GM03348 (cell line): Measurements from ENCODE around the gene MACF1.

Experiments used
- DNase-seq: peaks from one replicate; pipeline ENCODE4 v3.0.0; 2012; ENCODE audit warnings: low spot score

The MACF1 gene

DNA sequence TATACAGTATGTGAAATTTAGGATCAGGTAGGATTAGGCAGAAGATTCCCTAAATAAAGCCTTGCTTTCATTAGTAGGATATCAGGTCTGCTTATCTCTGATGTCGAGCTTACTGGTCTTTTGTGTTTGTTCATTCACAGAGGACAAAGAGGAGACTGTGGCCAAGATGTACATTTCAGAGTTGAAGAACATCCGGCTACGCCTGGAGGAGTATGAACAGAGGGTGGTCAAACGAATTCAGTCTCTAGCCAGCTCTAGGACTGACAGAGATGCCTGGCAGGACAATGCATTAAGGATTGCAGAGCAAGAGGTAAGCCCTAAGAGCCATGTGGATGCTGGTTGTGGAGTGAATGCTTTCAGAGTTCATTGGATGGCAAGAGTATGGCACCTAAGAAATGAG is 106.2 kb downstream of the MACF1 start:
- no peak for DNase-seq

- no peak for DNase-seq
Measured at GRCh38 chr1:39317111-39317510, 112.6 kb downstream of the MACF1 start.

- DNase-seq, result no peak
Measured at GRCh38 chr1:39317910-39318633, 113.6 kb downstream of the MACF1 start.

DNA sequence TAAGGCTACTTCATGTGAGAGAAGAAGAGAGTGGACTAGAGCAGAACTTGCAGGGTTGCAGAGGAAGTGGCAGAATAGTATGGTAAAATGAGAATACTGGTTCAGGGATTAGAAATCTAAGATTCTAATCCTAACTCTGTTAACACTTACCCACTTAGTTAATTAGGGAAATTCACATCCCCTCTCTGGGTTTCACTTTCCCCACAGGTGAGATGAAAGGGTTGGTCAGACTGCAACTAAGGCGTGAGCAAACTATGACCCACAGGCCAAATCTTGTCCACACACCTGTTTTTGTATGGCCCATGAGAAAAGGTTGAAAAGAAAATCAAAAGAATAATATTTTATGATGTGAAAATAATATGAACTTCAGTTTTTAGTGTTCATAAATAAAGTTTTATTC is 117.5 kb downstream of the MACF1 start:
- DNase-seq, result no peak

- DNase-seq, result no peak
Measured at GRCh38 chr1:39322431-39322830, 117.9 kb downstream of the MACF1 start.

DNA sequence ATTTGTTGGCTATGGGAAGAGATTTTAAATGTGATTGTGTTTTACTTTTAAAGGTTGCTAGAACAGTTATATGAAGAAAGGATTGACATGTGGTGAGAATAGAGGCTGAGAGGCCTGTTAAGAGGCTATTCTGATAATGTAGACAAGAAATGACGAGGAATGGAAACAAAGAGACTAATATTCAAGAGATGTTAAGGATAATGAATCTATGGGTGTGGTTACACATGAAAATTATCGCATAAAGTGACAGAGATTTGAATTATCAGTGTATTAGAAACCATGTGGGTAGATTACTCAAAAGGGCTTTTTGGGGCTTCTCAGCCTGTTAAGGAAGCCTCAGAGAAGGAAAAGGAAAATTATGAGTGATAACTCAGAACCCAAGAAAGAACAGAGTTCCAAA is 120.4 kb downstream of the MACF1 start:
- DNase-seq, result no peak

DNA sequence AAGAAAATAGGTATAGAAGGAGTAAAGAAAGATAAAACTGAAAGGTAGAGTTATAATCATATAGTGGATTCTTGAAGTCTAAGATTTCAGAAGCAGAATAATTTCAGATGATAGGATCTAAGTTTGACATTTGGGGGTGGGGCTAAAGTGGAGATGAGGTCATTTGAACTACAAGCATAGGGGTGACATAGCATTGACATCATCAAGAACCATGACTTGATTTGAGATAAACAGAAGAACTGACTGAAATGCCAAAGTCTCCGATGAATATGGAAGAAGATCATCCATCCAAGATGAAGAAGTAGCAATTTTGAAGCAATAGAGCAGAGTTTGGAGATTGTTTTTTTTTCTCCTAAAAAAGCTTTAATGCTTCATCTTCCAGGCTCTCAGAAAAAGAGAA is 122.3 kb downstream of the MACF1 start:
- no peak for DNase-seq

DNA sequence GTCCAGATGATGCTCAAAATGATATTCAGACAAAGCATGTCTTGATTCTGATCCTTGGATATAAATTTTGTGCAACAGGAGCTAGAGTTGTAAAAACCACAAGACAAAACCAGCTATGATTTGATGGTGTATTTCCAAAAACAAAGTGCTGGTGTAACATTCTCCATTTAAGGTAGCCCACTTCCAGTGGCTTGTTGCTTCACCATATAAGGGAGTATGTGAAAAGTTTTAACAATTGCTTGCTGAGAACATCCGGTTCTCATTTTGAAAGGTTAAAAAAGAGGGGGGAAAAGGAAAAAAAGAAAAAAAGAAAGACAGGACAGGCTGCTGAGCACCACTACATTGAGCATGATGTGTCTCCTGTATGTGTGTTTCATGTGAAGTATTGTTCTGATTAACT is 123.6 kb downstream of the MACF1 start:
- DNase-seq, result no peak

GRCh38 chr1:39328586-39329121 is 124.2 kb downstream of the MACF1 start:
- DNase-seq, result no peak

DNA sequence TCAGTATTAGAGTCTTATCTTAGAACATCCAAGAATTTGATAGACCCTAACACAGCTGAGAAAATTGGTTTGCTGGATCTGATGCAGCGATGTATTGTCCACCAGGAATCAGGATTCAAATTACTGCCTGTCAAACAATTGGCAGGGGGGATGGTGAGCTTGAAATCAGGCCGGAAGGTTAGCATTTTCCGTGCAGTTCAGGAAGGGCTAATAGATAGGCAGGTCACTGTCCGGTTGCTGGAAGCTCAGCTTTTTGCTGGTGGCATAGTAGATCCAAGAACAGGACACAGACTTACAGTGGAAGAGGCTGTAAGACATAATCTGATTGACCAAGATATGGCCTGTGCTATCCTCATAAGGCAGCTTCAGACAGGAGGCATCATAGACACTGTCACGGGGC is 127.2 kb downstream of the MACF1 start:
- no peak for DNase-seq

DNA sequence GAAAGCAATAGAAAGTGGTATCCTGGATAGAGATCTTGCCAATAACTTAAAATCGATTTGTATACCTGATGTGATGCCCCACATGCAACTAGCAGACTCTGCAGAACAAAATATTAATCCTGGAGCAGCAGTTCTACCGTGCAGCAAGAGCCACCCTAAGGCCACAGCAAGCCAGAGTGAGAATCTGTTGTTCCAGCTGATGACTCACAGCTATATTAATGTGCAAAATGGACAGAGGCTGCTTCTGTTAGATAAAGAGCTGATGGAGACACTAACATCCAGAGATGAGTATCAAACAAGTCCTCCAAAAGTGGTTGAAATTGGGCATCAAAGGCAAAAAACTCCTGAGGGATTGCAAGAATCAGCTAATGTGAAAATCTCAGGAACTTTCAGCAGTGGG is 127.8 kb downstream of the MACF1 start:
- peak; percentile 9 for DNase-seq

- no peak for DNase-seq
Measured at GRCh38 chr1:39332828-39333227, 128.3 kb downstream of the MACF1 start.

DNA sequence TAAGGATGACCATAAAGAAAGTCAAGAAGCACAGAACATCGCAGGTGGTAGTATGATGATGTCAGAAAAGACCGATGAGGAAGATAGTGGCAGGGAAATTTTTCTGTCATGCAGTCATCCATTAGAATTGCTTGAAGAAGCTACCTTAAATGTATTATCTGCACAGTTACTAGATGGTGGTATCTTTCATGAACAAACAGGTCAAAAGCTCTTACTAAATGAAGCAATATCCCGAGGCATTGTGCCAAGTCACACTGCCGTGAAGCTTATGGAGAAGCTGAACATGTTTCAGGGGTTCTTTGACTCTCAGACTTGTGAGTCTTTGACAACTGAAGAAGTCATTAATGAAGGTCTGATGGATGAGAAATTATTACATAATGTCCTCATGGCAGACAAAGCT is 128.8 kb downstream of the MACF1 start:
- no peak for DNase-seq

- DNase-seq, result no peak
Measured at GRCh38 chr1:39335216-39335615, 130.7 kb downstream of the MACF1 start.

DNA sequence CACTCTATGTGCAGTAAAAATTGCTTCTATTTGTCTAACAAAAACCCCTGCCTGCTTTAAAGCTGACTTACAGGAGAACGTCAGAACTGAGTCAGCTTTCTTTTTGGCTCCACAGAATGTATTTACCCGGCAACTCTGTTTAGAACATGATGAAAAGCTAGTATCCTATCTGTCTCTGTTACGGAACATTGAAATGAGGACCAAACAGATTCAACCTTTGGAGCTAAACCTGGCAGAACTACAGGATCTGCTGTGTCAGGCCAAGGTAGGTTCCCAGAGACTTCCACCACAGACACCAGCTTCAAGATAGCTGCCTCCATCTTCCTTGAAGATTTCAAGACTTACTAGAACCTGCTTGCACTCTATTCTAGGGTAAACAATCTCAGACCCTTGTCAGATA is 132.6 kb downstream of the MACF1 start:
- DNase-seq, result no peak

DNA sequence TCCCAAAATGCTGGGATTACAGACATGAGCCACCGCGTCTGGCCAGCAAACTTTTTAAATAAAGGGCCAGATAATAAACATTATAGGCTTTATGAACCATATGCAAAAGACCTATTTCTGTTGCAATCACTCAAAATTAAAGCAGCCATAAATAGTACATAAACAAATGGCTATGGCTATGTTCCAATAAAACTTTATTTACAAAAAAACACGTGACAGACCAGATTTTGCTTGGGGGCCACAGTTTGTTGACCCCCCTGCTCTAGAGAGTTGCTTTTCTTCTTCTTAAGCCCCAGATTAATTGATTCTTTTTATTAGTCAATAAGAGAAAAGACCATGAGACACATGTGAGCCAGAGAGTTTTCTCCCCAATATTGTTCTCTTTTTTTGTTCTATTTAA is 138.3 kb downstream of the MACF1 start:
- DNase-seq, result no peak

- no peak for DNase-seq
Measured at GRCh38 chr1:39344394-39345154, 140.1 kb downstream of the MACF1 start.

GRCh38 chr1:39346872-39347271 is 142.4 kb downstream of the MACF1 start:
- DNase-seq, result no peak

- DNase-seq, result no peak
Measured at GRCh38 chr1:39348278-39348677, 143.8 kb downstream of the MACF1 start.

DNA sequence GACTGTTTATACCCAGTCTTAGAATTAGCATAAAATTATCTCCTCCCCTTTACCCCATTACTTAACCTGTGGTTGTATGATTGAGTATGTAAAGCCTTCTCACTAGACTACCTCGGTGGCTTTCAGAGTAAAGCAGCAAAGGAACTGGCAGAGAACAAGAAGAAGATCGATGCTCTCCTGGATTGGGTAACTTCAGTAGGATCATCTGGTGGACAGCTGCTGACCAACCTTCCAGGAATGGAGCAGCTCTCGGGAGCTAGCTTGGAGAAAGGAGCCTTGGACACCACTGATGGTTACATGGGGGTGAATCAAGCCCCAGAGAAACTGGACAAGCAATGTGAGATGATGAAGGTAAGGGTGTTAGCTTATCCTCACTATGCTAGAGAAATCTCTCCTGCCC is 148.4 kb downstream of the MACF1 start:
- peak; percentile 64 for DNase-seq

DNA sequence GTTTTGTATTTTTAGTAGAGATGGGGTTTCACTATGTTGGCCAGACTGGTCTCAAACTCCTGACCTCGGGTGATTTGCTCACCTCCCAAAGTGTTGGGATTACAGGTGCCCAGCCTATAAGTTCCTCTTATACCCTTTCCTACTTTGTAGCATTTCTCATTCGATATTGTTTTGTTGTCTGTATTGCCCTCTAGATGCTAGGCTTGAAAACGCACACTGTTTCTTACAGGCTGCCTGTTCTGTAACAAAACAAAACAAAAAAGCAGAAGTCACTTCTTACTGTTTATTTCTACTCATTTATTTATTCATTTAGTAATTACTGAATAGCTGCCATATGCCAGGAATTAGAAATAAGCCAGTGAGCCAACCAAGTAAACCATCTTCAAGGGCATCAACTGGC is 150.1 kb downstream of the MACF1 start:
- DNase-seq, result no peak

DNA sequence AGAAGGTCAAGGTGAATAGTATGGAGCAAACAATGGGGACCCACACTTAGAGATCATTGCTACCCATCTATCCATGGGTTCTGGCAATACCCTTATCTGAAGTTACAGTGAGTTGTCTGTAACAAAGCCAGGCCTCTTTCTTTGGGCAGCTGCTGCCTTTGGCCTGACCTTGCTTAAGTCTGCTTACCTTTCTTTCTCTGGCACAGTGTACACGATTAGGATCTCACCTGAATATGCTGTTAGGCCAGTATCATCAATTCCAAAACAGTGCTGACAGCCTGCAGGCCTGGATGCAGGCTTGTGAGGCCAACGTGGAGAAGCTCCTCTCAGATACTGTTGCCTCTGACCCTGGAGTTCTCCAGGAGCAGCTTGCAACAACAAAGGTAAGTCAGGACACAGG is 154.0 kb downstream of the MACF1 start:
- no peak for DNase-seq

- DNase-seq, result no peak
Measured at GRCh38 chr1:39359028-39359570, 154.6 kb downstream of the MACF1 start.
